CD14-positive monocyte (primary cell): ENCODE data around the gene SENP8. TPM values are rescaled to one million over a fixed set of nuclear protein-coding genes. Genes with fewer than 3 reads are reported as not detected.
A peak's percentile ranks its signal among the peaks of the same experiment; 100 is the strongest.

Experiments
- DNase-seq, 3 donors: peaks; one replicate each; pipeline ENCODE4 v3.0.0-alpha.2; 2011 to 2022
- H2AFZ ChIP-seq: 2 replicates; pipeline ENCODE4 v1.6.0; 2012; ENCODE audit warnings: mild to moderate bottlenecking, low read depth, low read length, inconsistent platforms; ENCODE audit not compliant: insufficient read depth, poor library complexity, severe bottlenecking
- H3K27ac ChIP-seq, 2 donors: 1 replicate in 1 of 2; 2 replicates in 1 of 2; pipeline ENCODE4 v1.5.1; 2012 to 2013; ENCODE audit warnings: low read length in 2 of 2, control low read depth in 1 of 2, inconsistent platforms in 1 of 2, low read depth in 1 of 2, mild to moderate bottlenecking in 1 of 2
- H3K27me3 ChIP-seq, 2 donors: one replicate each; pipeline versions ENCODE4 v1.6.0 to v1.6.1; 2011 to 2013; ENCODE audit warnings: low read length in 2 of 2; ENCODE audit not compliant: control insufficient read depth in 2 of 2, insufficient read depth in 2 of 2
- H3K36me3 ChIP-seq, 2 donors: replicated peaks in 1 of 2; 1 replicate in 1 of 2; 2 replicates in 1 of 2; pipeline versions ENCODE4 v1.5.1 to v1.6.1; 2012 to 2013; ENCODE audit warnings: low read length in 2 of 2, control low read depth in 1 of 2, inconsistent platforms in 1 of 2, mild to moderate bottlenecking in 1 of 2; ENCODE audit not compliant: insufficient read depth in 2 of 2, control insufficient read depth in 1 of 2
- H3K4me1 ChIP-seq, 2 donors: 1 replicate in 1 of 2; 2 replicates in 1 of 2; pipeline versions ENCODE4 v1.5.1 to v1.6.1; 2012 to 2013; ENCODE audit warnings: low read length in 2 of 2, control low read depth in 1 of 2, inconsistent platforms in 1 of 2, mild to moderate bottlenecking in 1 of 2, moderate library complexity in 1 of 2; ENCODE audit not compliant: insufficient read depth in 2 of 2, control insufficient read depth in 1 of 2
- H3K4me2 ChIP-seq: replicated peaks from 2 replicates; pipeline ENCODE3; 2012; ENCODE audit warnings: low read length, moderate library complexity, mild to moderate bottlenecking; ENCODE audit not compliant: poor library complexity, severe bottlenecking; ENCODE audit errors: extremely low read depth
- H3K4me3 ChIP-seq, 3 experiments: fragments of 200-600 bp in 1 of 3; sonication (generic) in 1 of 3; replicated peaks in 1 of 3; 1 replicate in 2 of 3; 2 replicates in 1 of 3; pipeline ENCODE4 v1.5.1; 2011 to 2013; ENCODE audit warnings: low read length in 3 of 3, mild to moderate bottlenecking in 3 of 3, control low read depth in 2 of 3, low read depth in 2 of 3, inconsistent platforms in 1 of 3, moderate library complexity in 1 of 3
- H3K79me2 ChIP-seq: 2 replicates; pipeline ENCODE4 v1.6.0; 2012; ENCODE audit warnings: mild to moderate bottlenecking, control low read depth, inconsistent platforms, low read length, moderate library complexity; ENCODE audit not compliant: insufficient read depth
- H3K9ac ChIP-seq: 2 replicates; pipeline ENCODE4 v1.6.0; 2017; ENCODE audit warnings: low read length, mild to moderate bottlenecking; ENCODE audit not compliant: insufficient read depth, poor library complexity, severe bottlenecking
- H3K9me3 ChIP-seq, 2 donors: replicated peaks in 1 of 2; 1 replicate in 1 of 2; 2 replicates in 1 of 2; pipeline versions ENCODE4 v1.5.1 to v1.6.1; 2012 to 2013; ENCODE audit warnings: low read length in 2 of 2, control low read depth in 1 of 2; ENCODE audit not compliant: control insufficient read depth in 1 of 2, insufficient read depth in 1 of 2
- H4K20me1 ChIP-seq: 2 replicates; pipeline ENCODE4 v1.6.0; 2012; ENCODE audit warnings: mild to moderate bottlenecking, low read length, control low read depth, moderate library complexity; ENCODE audit not compliant: insufficient read depth
- H3K27ac Mint-ChIP-seq, 7 donors: one replicate each; pipeline ENCODE4 v1.8.0; 2020; ENCODE audit warnings: mild to moderate bottlenecking in 7 of 7, mixed read lengths in 7 of 7, moderate library complexity in 6 of 7, inconsistent platforms in 2 of 7
- H3K27me3 Mint-ChIP-seq, 3 donors: one replicate each; pipeline ENCODE4 v1.8.0; 2021 to 2022; ENCODE audit warnings: low read depth in 3 of 3, mild to moderate bottlenecking in 3 of 3, mixed read lengths in 3 of 3, moderate library complexity in 3 of 3, inconsistent platforms in 1 of 3
- H3K36me3 Mint-ChIP-seq, 2 donors: one replicate each; pipeline ENCODE4 v1.8.0; 2020; ENCODE audit warnings: mixed read lengths in 2 of 2, inconsistent platforms in 1 of 2, mild to moderate bottlenecking in 1 of 2
- H3K4me1 Mint-ChIP-seq: one replicate; pipeline ENCODE4 v1.8.0; 2020; ENCODE audit warnings: mild to moderate bottlenecking, mixed read lengths
- H3K4me3 Mint-ChIP-seq, 2 donors: one replicate each; pipeline ENCODE4 v1.8.0; 2020; ENCODE audit warnings: mild to moderate bottlenecking in 2 of 2, mixed read lengths in 2 of 2, moderate library complexity in 1 of 2
- H3K9me3 Mint-ChIP-seq, 7 donors: one replicate each; pipeline ENCODE4 v1.8.0; 2020 to 2022; ENCODE audit warnings: mixed read lengths in 7 of 7, mild to moderate bottlenecking in 6 of 7, moderate library complexity in 6 of 7, inconsistent platforms in 2 of 7
- WGBS: methylation state at CpG from one replicate; pipeline ENCODE4 v1.1.5; 2013; ENCODE audit warnings: missing lambda C conversion rate; ENCODE audit not compliant: insufficient coverage; 5-methylcytosine and 5-hydroxymethylcytosine counted together
- intact Hi-C, 2 donors: fragments of 100-400 bp; cut with micrococcal nuclease; formaldehyde crosslinking; loops; one replicate each; pipeline versions ENCODE4 v1.15.0 to v1.15.1; 2023
- polyA plus RNA-seq, 3 donors: library from polyadenylated mRNA; depleted of rRNA in 1 of 3; unstranded in 2 of 3; stranded (reverse) in 1 of 3; fragments of 300-500 nt in 2 of 3; fragments of >200 nt in 1 of 3; fragmentation: Illumina TruSeq in 2 of 3; gene quantifications; 1 replicate in 2 of 3; 2 replicates in 1 of 3; pipeline ENCODE4 v1.2.3, GENCODE V29; 2012 to 2021
- TF ChIP-seq, protein P1 (sequence below): fragments of 200-600 bp; IDR thresholded peaks from one replicate; pipeline ENCODE4 v1.8.0; 2022; ENCODE audit warnings: antibody characterized with exemption, mild to moderate bottlenecking

The SENP8 gene
- polyA plus RNA-seq, 3 donors: 0.52 to 1.4 (median 0.79) TPM

DNA sequence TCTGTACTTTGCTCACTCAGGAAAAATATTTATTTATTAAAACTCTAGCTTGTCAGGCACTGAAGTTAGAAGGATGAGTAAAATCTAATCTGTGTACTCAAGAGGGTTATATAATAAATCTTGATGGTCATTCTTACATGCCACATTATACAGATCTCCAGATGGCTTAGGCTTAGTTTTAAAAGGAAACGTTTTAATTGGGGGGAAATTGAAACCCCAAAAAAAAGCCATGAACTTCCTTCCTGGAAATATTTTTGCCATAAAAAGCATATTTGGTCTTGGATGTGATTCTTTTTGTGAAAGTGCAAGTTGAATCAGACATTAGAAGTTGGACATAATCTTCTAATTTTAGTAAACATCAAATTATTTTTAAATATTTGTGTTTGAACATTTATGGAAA is 6.0 kb downstream of the SENP8 start:
- TF ChIP-seq, protein P1, sequence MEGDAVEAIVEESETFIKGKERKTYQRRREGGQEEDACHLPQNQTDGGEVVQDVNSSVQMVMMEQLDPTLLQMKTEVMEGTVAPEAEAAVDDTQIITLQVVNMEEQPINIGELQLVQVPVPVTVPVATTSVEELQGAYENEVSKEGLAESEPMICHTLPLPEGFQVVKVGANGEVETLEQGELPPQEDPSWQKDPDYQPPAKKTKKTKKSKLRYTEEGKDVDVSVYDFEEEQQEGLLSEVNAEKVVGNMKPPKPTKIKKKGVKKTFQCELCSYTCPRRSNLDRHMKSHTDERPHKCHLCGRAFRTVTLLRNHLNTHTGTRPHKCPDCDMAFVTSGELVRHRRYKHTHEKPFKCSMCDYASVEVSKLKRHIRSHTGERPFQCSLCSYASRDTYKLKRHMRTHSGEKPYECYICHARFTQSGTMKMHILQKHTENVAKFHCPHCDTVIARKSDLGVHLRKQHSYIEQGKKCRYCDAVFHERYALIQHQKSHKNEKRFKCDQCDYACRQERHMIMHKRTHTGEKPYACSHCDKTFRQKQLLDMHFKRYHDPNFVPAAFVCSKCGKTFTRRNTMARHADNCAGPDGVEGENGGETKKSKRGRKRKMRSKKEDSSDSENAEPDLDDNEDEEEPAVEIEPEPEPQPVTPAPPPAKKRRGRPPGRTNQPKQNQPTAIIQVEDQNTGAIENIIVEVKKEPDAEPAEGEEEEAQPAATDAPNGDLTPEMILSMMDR: no peak
- Mint-ChIP-seq H3K9me3 (no peaks in the 10 kb centered on the region), H3K4me3 (no peak overlapping the region), H3K27me3 (peaks cover 0 to 1% (median 0%) of the 10 kb centered on the region in 3 donors), H3K27ac (no peak overlapping the region), H3K36me3 (no peaks in the 10 kb centered on the region), H3K4me1 (peaks cover 1% of the 10 kb centered on the region)
- Histone ChIP-seq H3K4me3 (no peak overlapping the region), H3K4me1 (peaks cover 2% of the 10 kb centered on the region in 2 donors), H3K9me3 (no peaks in the 10 kb centered on the region), H3K9ac (no peak overlapping the region), H3K27me3 (no peaks in the 10 kb centered on the region), H2AFZ (no peak overlapping the region), H3K4me2 (no peak overlapping the region), H3K79me2 (no peaks in the 10 kb centered on the region), H4K20me1 (no peaks in the 10 kb centered on the region), H3K27ac (no peak overlapping the region), H3K36me3 (no peaks in the 10 kb centered on the region)
- DNase-seq: no peak
- no CpG with 5 or more reads among the region's 1 CpG for WGBS
- intact Hi-C loops: no loop called here

DNA sequence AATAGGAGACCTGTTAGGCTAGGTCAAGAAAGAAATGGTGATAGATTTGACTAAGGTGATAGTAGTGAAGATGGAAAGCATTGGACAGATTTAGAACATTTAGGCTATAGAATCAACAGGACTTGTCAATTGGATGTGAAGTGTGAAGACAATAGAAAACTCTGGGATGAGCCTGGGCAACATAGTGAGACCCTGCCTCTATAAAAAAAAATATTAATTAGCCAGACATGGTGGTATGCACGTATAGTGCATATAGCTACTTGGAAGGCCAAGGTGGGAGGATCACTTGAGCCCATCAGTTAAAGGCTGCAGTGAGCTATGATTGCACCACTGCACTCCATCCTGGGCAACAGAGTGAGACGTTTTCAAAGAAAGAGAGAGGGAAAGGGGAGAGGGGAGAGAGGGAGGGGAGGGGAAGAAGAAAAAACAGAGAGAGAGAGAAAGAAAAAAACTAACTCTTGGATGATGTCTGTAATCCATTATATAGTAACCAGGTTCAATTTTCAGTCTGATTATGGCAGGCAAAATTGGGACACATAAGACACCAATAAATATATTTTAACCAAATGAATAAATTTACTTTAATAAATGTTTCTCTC is 9.6 kb downstream of the SENP8 start:
- no peaks in the 10 kb centered on the region for H3K4me1 ChIP-seq
- H3K4me3 Mint-ChIP-seq: no peak overlapping the region
- H2AFZ ChIP-seq: no peak overlapping the region
- no peaks in the 10 kb centered on the region for H3K9me3 ChIP-seq
- 100% methylated on average over 1 of the region's 2 CpGs for WGBS
- H3K36me3 ChIP-seq: no peaks in the 10 kb centered on the region
- no peaks in the 10 kb centered on the region for H3K79me2 ChIP-seq
- H3K4me1 Mint-ChIP-seq: no peaks in the 10 kb centered on the region
- no peak overlapping the region for H3K4me2 ChIP-seq
- TF ChIP-seq, protein P1: no peak
- H3K4me3 ChIP-seq: no peak overlapping the region
- no peaks in the 10 kb centered on the region for H3K27me3 ChIP-seq
- no peak for DNase-seq
- H3K27me3 Mint-ChIP-seq: peaks cover 0 to 2% (median 0%) of the 10 kb centered on the region in 3 donors
- H3K27ac Mint-ChIP-seq: peak overlapping the region in 1 of 7 donors; percentile 35
- no peaks in the 10 kb centered on the region for H3K9me3 Mint-ChIP-seq
- intact Hi-C loops: no loop called here
- H3K36me3 Mint-ChIP-seq: no peaks in the 10 kb centered on the region
- no peaks in the 10 kb centered on the region for H4K20me1 ChIP-seq
- H3K27ac ChIP-seq: no peak overlapping the region
- no peak overlapping the region for H3K9ac ChIP-seq
